Measurements from ENCODE around the gene KIF7.

KIF7 gene

GRCh38 chr15:89669309-89669865 lies 14.1 kb upstream of the KIF7 start:
- no peak for DNase-seq (ENCODE audit: low read depth)

DNA sequence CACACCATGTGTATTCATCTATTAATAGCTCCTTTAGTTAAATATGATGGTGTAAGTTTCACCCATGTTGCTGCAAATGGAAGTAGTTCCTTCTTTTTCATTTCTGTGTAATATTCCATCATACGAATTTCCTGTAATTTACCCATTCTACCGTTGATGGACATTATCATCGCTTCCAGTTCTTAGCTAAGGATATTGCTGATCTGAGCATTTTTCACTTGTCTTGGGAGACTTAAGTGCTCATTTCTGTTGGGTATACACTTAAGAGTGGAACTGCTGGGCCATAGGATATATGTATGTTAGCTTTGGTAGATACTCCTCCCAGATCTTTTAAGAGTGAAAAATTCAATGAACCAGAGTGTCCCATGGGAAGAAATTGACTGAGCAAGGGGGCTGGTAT lies 12.9 kb upstream of the KIF7 start:
- DNase-seq (ENCODE audit: low read depth), result no peak

- no peak for DNase-seq (ENCODE audit: low read depth)
These were observed 12.4 kb upstream of the KIF7 start for GRCh38 chr15:89667706-89667960.

- DNase-seq (ENCODE audit: low read depth), result no peak
These were observed 11.8 kb upstream of the KIF7 start for GRCh38 chr15:89666858-89667705.

- no peak for DNase-seq (ENCODE audit: low read depth)
These were observed 11.1 kb upstream of the KIF7 start for GRCh38 chr15:89666184-89666857.

DNA sequence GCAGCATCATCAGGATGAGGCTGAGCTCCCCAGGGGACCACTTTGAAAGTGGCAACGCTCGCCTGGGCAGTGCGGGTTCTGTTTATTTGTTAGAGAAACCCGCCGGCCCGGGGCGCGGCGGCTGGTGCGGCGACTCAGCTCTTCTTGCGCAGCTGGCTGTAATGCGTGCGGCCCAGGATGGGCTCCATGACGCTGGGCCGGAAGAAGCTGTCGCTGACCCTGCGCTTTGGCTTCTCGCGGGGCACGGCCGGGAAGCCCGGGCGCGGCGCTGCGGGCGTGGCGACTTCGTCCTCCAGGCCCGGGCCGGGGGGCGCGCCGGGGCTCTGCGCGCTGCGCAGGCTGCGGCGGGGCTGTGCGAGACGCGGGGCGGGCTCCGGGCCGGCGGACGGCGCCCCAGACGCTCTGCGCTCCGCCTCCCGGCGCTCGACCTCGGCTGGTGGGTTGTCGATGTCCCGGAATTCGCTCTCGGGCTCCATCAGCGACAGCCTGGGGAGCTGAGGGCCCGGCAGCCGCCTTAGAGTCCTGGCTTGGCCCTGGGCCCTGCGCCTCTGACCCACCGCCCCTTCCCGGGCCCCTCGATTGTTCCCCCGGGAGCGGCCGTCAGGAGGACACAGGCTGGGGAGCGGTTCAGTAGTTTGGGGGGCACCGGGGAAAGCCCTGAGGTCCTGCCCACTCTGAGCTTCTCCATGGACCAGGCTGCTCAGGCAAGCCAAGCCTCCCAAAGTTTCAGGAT lies 10.3 kb upstream of the KIF7 start:
- no peak for DNase-seq (ENCODE audit: low read depth)

DNA sequence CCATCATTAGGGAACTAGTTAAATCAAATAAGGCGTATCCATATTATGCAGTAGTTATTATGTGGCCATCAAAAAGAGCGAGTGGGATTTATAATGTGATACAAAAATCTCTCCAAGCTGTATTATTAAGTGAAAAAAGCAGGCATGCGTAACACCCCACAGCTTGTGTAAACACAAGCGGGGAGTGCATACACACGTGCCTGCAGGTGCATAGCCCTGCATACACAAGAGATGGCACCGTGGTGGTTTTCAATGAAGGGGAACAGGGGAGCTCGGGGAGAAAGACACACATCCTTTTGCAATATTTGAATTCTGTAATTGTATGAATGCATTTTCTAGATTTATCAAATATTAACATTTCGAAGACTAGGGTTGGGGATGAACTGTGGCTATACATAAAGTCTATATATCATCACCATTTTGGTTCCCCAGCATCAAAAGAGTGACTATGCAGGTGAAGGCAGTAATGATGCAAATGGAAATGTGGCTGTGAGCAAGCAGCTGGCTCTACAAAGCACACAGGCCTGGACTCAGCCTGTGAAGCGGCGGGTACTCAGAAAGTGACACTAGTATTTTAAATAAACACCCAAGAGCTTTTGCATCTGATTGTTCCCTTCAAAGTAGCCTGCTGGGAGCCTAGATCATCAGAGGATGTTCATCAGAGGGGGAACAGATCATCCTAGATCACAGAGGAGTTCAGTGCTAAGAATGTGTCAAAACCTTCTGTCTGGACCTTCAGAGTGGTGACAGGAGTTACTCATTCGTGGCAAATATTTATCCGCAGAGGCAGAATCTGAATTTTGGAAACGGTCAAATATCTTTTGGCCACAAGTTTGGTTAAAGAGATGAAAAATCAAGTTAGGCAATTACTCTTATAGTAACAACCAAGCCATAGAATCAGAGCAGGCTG lies 9.4 kb upstream of the KIF7 start:
- no peak for DNase-seq (ENCODE audit: low read depth)

- no peak for DNase-seq (ENCODE audit: low read depth)
These were observed 7.8 kb upstream of the KIF7 start for GRCh38 chr15:89662893-89663626.

DNA sequence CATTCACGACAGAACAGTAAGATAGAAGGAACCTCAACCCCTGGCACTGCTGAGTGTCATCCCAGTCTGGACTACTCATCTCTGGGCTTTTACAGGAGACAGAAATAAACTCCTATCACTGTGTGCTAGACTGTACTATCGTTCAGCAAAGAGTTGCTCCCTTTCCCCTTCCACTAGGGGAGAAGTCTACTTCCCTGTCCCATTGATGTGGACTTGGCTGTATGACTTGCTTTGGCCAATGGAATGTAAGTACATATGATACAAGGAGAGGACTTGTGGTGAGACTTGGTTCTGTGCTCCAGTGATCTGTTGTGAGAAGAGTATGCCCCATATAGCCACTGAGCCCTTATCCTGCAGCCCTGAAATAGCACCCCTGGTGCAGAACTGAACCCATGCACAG lies 5.3 kb upstream of the KIF7 start:
- no peak for DNase-seq (ENCODE audit: low read depth)

GRCh38 chr15:89659295-89659694 lies 4.0 kb upstream of the KIF7 start:
- no peak for DNase-seq (ENCODE audit: low read depth)

GRCh38 chr15:89657686-89658200 lies 2.5 kb upstream of the KIF7 start:
- DNase-seq (ENCODE audit: low read depth), result no peak

GRCh38 chr15:89656116-89656815 lies 999 bp upstream of the KIF7 start:
- no peak for DNase-seq (ENCODE audit: low read depth)

GRCh38 chr15:89654301-89654761 lies 936 bp downstream of the KIF7 start:
- DNase-seq (ENCODE audit: low read depth), result no peak

DNA sequence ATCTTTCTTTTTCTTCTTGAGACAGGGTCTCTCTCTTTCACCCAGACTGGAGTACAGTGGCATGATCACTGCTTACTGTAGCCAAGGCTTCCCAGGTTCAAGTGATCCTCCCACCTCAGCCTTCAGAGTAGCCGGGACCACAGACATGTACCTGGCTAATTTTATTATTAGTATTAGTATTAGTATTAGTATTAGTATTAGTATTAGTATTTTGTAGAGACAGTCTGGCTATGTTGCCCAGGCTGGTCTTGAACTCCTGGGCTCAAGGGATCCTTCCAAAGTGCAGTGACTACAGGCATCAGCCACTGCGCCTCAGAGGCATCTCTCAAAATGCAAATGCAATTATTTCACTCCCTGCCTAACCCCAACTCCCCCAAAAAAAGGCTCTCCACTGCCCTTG lies 1.7 kb downstream of the KIF7 start:
- no peak for DNase-seq (ENCODE audit: low read depth)

DNA sequence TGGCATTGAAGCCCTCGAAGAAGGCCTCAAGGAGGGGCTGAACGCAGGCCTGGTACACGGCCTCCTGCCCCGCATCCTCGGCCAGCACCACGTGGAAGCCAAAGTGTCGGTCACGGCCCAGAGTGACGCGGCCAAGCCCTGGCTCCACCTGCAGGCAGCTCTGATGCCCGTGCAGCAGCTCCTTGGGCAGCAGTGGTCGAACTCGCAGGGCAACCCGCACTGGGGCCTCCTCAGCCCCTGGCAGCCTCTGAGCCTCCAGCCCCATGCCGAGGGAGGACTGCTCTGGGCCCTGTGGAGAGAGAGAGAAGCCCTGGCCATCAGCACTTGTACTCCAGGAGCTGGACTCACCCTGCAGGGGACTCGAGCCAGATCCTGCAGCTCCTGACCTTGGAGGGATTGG lies 2.6 kb downstream of the KIF7 start:
- DNase-seq (ENCODE audit: low read depth), result no peak

- DNase-seq (ENCODE audit: low read depth), result no peak
These were observed 3.1 kb downstream of the KIF7 start for GRCh38 chr15:89652131-89652530.

- no peak for DNase-seq (ENCODE audit: low read depth)
These were observed 5.6 kb downstream of the KIF7 start for GRCh38 chr15:89649716-89650115.

DNA sequence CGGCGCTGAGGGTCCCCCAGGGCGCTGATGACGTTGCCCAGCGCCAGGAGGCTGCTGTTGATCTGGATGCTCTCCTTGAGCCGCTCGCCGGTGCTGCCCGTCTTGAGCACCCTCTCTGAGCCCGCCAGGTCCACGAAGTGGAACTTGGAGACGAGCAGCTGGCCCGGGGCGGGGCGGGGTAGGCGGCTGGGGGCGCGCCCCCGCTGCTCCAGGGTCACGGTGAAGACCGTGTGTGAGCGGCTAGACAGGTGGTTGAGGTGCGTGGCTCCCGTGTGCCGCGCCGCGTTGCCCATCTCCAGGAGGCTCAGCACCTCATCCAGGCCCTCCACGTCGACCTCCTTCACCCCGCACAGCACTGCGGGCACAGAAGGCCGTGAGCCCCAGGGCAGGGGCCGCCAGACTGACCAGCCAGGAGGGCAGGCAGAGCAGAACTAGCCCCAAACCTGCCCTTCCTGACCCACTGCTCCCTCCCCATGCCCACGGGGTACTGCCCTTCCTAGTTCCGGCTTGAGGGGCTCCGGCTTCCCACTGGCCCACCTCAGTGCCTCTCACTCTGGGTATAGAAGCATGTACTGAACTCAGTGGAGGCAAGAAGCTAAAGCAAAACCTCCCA lies 6.1 kb downstream of the KIF7 start:
- no peak for DNase-seq (ENCODE audit: low read depth)

DNA sequence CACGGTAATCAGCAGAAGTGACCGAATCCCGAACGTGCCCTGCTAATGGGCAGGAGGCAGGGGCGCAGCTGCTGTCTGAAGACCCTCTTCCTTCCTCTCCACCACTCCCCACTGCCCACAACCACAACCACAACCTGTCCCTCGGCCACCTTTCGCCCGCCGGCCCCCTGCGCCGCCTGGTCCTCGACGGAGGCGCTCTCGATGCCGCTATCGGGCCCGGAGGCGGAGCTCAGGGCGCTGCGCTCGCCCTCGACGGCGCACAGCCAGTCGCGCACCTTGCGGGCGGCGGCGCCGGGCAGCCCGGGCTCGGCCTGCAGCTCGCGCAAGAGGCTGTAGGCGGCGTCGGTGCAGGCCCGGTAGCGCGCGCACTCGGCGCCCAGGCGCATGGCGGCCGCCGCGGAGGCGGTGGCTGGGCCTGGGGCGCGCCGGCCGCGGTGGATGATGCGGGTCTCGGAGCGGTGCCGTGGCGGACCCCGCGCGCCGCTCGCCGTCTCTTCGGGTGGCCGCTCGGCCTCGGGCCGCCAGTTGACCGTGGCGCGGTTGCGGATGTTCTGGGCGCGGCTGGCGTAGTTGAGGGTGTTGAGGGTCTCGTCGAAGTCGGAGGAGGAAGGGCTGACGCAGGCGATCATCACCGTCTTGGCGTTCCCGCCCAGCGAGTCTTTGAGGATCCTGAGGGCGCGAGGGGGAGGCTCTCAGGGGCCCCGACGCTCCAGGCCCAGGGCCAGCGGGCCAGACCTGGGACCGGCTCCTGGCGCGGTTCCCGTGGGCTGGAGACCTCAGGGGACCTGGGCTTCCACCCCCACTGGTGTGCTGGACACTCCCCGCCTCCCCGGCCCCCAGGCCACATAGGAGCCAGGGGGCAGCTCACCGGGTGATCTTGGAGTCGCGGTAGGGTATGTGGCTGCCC lies 6.9 kb downstream of the KIF7 start:
- no peak for DNase-seq (ENCODE audit: low read depth)

Data from stimulated activated CD8-positive, alpha-beta memory T cell treated with anti-CD3 and anti-CD28 coated beads, Interleukin-7, amount 100 ng/mL, for 24 hours (primary cell).